Measurements from ENCODE around the gene OSBPL3.

The OSBPL3 gene

GRCh38 chr7:24980534-24981170, 674 bp upstream of the OSBPL3 start:
- no peak for DNase-seq

- peak; percentile 81 for DNase-seq
Observed at GRCh38 chr7:24979470-24979862, 512 bp downstream of the OSBPL3 start.

- DNase-seq, result peak; percentile 36
Observed at GRCh38 chr7:24978843-24979469, 1.0 kb downstream of the OSBPL3 start.

GRCh38 chr7:24975644-24976260, 4.2 kb downstream of the OSBPL3 start:
- DNase-seq, result no peak

- DNase-seq, result no peak
Observed at GRCh38 chr7:24975172-24975571, 4.8 kb downstream of the OSBPL3 start.

GRCh38 chr7:24974026-24974832, 5.7 kb downstream of the OSBPL3 start:
- no peak for DNase-seq

GRCh38 chr7:24972991-24973390, 7.0 kb downstream of the OSBPL3 start:
- DNase-seq, result no peak

GRCh38 chr7:24972166-24972477, 7.9 kb downstream of the OSBPL3 start:
- DNase-seq, result no peak

GRCh38 chr7:24971333-24972165, 8.4 kb downstream of the OSBPL3 start:
- no peak for DNase-seq

GRCh38 chr7:24970676-24971075, 9.3 kb downstream of the OSBPL3 start:
- no peak for DNase-seq

- no peak for DNase-seq
Observed at GRCh38 chr7:24968165-24968564, 11.8 kb downstream of the OSBPL3 start.

GRCh38 chr7:24967696-24968095, 12.3 kb downstream of the OSBPL3 start:
- no peak for DNase-seq

GRCh38 chr7:24966802-24967201, 13.2 kb downstream of the OSBPL3 start:
- DNase-seq, result no peak

- DNase-seq, result peak; percentile 65
Observed at GRCh38 chr7:24965831-24966708, 13.9 kb downstream of the OSBPL3 start.

- no peak for DNase-seq
Observed at GRCh38 chr7:24964191-24964590, 15.8 kb downstream of the OSBPL3 start.

- DNase-seq, result peak; percentile 36
Observed at GRCh38 chr7:24963218-24963617, 16.8 kb downstream of the OSBPL3 start.

GRCh38 chr7:24962418-24962962, 17.5 kb downstream of the OSBPL3 start:
- no peak for DNase-seq

GRCh38 chr7:24959735-24960485, 20.1 kb downstream of the OSBPL3 start:
- DNase-seq, result no peak

GRCh38 chr7:24958399-24958798, 21.6 kb downstream of the OSBPL3 start:
- no peak for DNase-seq

GRCh38 chr7:24956021-24956420, 24.0 kb downstream of the OSBPL3 start:
- DNase-seq, result no peak

- DNase-seq, result no peak
Observed at GRCh38 chr7:24955313-24955712, 24.7 kb downstream of the OSBPL3 start.
